HG03354 (cell line): Measurements from ENCODE around the gene GTF2H2.
"Not testable (repeated sequence)": the region's sequence is repeated elsewhere in the genome, so short reads cannot be mapped to it uniquely, and the experiment has no call there.

Experiments
- ATAC-seq: cut with Tn5 transposase; IDR thresholded peaks from one replicate; pipeline ENCODE4 v1.9.1; 2021; ENCODE audit warnings: mild to moderate bottlenecking; ENCODE audit not compliant: unreplicated experiment, poor library complexity, severe bottlenecking

The GTF2H2 gene

GRCh38 chr5:71018376-71019005 lies 49.0 kb downstream of the GTF2H2 start:
- ATAC-seq, result not testable (repeated sequence)

GRCh38 chr5:71014176-71014575 lies 53.3 kb downstream of the GTF2H2 start:
- ATAC-seq, result no peak

- no peak for ATAC-seq
These were observed 53.9 kb downstream of the GTF2H2 start for GRCh38 chr5:71013575-71013974.

GRCh38 chr5:71011194-71011792 lies 56.2 kb downstream of the GTF2H2 start:
- ATAC-seq, result no peak

- ATAC-seq, result not testable (repeated sequence)
These were observed 60.5 kb downstream of the GTF2H2 start for GRCh38 chr5:71006983-71007382.
